SK-N-MC (cell line): ENCODE measurements around the gene NCOA5.

Experiments
- EZH2 ChIP-seq: fragments of 200-600 bp; sonication (generic); IDR thresholded peaks from one replicate; pipeline ENCODE4 v1.6.1; 2017; ENCODE audit warnings: antibody characterized with exemption
- FOXP2 ChIP-seq: optimal IDR thresholded peaks from 2 replicates; pipeline ENCODE3; 2011; ENCODE audit warnings: mild to moderate bottlenecking, moderate library complexity; ENCODE audit not compliant: insufficient read depth; ENCODE audit errors: extremely low read length, control extremely low read depth
- POLR2AphosphoS5 ChIP-seq: IDR thresholded peaks from 2 replicates; pipeline ENCODE4 v1.6.1; 2012; ENCODE audit warnings: mild to moderate bottlenecking, low read depth, low read length, borderline replicate concordance

DNA sequence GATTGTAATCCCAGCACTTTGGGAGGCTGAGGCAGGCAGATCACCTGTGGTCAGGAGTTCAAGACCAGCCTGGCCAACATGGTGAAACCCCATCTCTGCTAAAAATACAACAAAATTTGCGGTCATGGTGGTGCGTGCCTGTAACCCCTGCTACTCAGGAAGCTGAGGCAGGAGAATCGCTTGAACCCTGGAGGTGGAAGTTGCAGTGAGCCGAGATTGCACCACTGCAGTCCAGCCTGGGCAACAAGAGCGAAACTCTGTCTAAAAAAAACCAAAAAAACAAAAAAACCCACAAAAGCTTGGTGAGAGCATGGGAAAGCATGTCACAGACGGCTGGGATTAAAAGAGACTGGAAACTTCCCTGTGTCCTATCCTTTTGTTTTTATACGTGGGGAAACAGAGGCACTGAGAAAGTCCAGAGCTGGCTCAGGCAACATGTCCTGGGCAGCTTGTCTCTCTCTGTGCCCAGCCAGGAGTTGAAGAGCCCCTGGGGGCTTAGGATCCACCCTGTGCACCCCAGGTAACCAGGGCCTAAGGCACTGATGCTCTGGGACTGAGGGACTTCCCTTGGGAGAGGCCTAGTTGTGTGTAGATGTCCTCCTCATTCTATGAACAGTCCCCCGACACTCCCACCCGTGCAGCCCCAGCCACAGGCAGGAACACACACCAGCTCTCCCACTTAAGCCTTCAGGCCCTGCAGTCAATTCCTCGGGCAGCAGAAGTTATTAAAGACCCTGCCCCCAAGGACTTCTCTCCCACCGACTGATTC lies 44.3 kb upstream of the NCOA5 start:
- TF ChIP-seq EZH2, result no peak
- TF ChIP-seq POLR2AphosphoS5, result no peak
- no peak for TF ChIP-seq FOXP2
